Measurements from ENCODE around the gene CARS1. TPM values are rescaled to one million over a fixed set of nuclear protein-coding genes. Genes with fewer than 3 reads are reported as not detected.

The CARS1 gene
- polyA plus RNA-seq, 1 experiment = 175 TPM

- ChIA-PET POLR2A (no interaction called here), CTCF (interaction anchor here (1.0 to 1.7 kb wide), 2 partner anchors 34 to 112 kb away, joined by 3 to 4 read pairs; no protein-coding TSS in a partner anchor)
- no peak for DNase-seq (ENCODE audit: low read depth)
- no peak overlapping the region for H3K4me3 ChIP-seq (ENCODE audit: low read depth, low read length)
- peaks cover 62% of the 10 kb centered on the region for H3K36me3 ChIP-seq (ENCODE audit: control insufficient read depth, insufficient read depth, low read length)
- no peak for TF ChIP-seq CTCF (IDR thresholded peaks at IDR 0.05; ENCODE audit: insufficient read depth, low read depth, low read length)
- no peaks in the 10 kb centered on the region for H3K27me3 ChIP-seq (ENCODE audit: control insufficient read depth, insufficient read depth, low read length)
These were observed 53.6 kb downstream of the CARS1 start for GRCh38 chr11:3003396-3004231.

- no peak overlapping the region for H3K4me3 ChIP-seq (ENCODE audit: low read depth, low read length)
- no peak for TF ChIP-seq CTCF (IDR thresholded peaks at IDR 0.05; ENCODE audit: insufficient read depth, low read depth, low read length)
- POLR2A ChIA-PET = no interaction called here
- no peaks in the 10 kb centered on the region for H3K27me3 ChIP-seq (ENCODE audit: control insufficient read depth, insufficient read depth, low read length)
- DNase-seq (ENCODE audit: low read depth) = no peak
- CTCF ChIA-PET = interaction anchor here (1.7 kb wide), 1 partner anchor 34 kb away, joined by 4 read pairs; no protein-coding TSS in a partner anchor
- H3K36me3 ChIP-seq (ENCODE audit: control insufficient read depth, insufficient read depth, low read length) = peaks cover 61% of the 10 kb centered on the region
These were observed 54.4 kb downstream of the CARS1 start for GRCh38 chr11:3002871-3003270.

- H3K36me3 ChIP-seq (ENCODE audit: control insufficient read depth, insufficient read depth, low read length) = peaks cover 57% of the 10 kb centered on the region
- H3K4me3 ChIP-seq (ENCODE audit: low read depth, low read length) = no peak overlapping the region
- POLR2A ChIA-PET = no interaction called here
- no peak for DNase-seq (ENCODE audit: low read depth)
- H3K27me3 ChIP-seq (ENCODE audit: control insufficient read depth, insufficient read depth, low read length) = no peaks in the 10 kb centered on the region
- CTCF ChIA-PET = interaction anchor here (1.1 kb wide), 1 partner anchor 89 kb away, joined by 5 read pairs; no protein-coding TSS in a partner anchor
- no peak for TF ChIP-seq CTCF (IDR thresholded peaks at IDR 0.05; ENCODE audit: insufficient read depth, low read depth, low read length)
These were observed 54.8 kb downstream of the CARS1 start for GRCh38 chr11:3002351-3002861.

GRCh38 chr11:3001496-3001895 is 55.7 kb downstream of the CARS1 start:
- DNase-seq (ENCODE audit: low read depth) = no peak
- Histone ChIP-seq H3K27me3 (ENCODE audit: control insufficient read depth, insufficient read depth, low read length) (no peaks in the 10 kb centered on the region), H3K4me3 (ENCODE audit: low read depth, low read length) (no peak overlapping the region), H3K36me3 (ENCODE audit: control insufficient read depth, insufficient read depth, low read length) (peaks cover 50% of the 10 kb centered on the region)
- ChIA-PET CTCF (interaction anchor here (1.0 to 1.1 kb wide), 3 partner anchors 21 to 90 kb away, joined by 3 to 5 read pairs (median 3); no protein-coding TSS in a partner anchor), POLR2A (no interaction called here)
- TF ChIP-seq CTCF (IDR thresholded peaks at IDR 0.05; ENCODE audit: insufficient read depth, low read depth, low read length) = no peak

All from BJ (cell line).